ENCODE measurements around the gene TM4SF20. TPM values are rescaled to one million over a fixed set of nuclear protein-coding genes. Genes with fewer than 3 reads are reported as not detected.

The TM4SF20 gene
- total and polyA plus RNA-seq, 10 of the 15 experiments (the other 5 are each of a cell fraction or from before 2014, with no cell fraction given): 0.04 to 0.07 TPM; not detected in 8

GRCh38 chr2:227411320-227411989 is 32.3 kb upstream of the TM4SF20 start (continued):
- TF ChIP-seq RUNX3 (IDR thresholded peaks at IDR 0.05; ENCODE audit: low read length) (peak; percentile 97), CHD1 (IDR thresholded peaks at IDR 0.05; ENCODE audit: low read depth, low read length) (no peak), ZNF274 (IDR thresholded peaks at IDR 0.05; ENCODE audit: insufficient read depth, insufficient read length) (no peak), ZBED1 (IDR thresholded peaks at IDR 0.05; ENCODE audit: borderline replicate concordance) (peak; percentile 87), SREBF1 (IDR thresholded peaks at IDR 0.05; ENCODE audit: low read length) (no peak), BRCA1 (IDR thresholded peaks at IDR 0.05; ENCODE audit: low read depth, low read length) (no peak), EED (IDR thresholded peaks at IDR 0.05; ENCODE audit: low read depth) (peak; percentile 99), MTA2 (IDR thresholded peaks at IDR 0.05; ENCODE audit: low read depth) (peak; percentile 94), ZBTB33 (IDR thresholded peaks at IDR 0.05) (no peak), CREM (IDR thresholded peaks at IDR 0.05; ENCODE audit: low read depth) (peak; percentile 77; the same call in 1 of the 2 replicates), PAX8 (IDR thresholded peaks at IDR 0.05) (no peak), REST (IDR thresholded peaks at IDR 0.05; ENCODE audit: low read depth, low read length) (no peak), GATAD2B (conservative IDR thresholded peaks at IDR 0.05; ENCODE audit: low read depth) (peak; percentile 88), DPF2 (IDR thresholded peaks at IDR 0.05) (peak; percentile 86; the same call in 1 of the 2 replicates), TAF1 (IDR thresholded peaks at IDR 0.05; ENCODE audit: borderline replicate concordance, low read depth, low read length) (no peak), JUNB (IDR thresholded peaks at IDR 0.05) (peak; percentile 66), BACH1 (IDR thresholded peaks at IDR 0.05; ENCODE audit: borderline replicate concordance) (peak; percentile 30; the same call in 1 of the 2 replicates), CUX1 (IDR thresholded peaks at IDR 0.05; ENCODE audit: insufficient replicate concordance, low read depth, low read length) (no peak), BMI1 (IDR thresholded peaks at IDR 0.05; ENCODE audit: borderline replicate concordance) (peak; percentile 58), NR2C2 (IDR thresholded peaks at IDR 0.05; ENCODE audit: borderline replicate concordance, control insufficient read depth, insufficient read length, low read depth) (no peak)
- TF ChIP-seq, protein P1, sequence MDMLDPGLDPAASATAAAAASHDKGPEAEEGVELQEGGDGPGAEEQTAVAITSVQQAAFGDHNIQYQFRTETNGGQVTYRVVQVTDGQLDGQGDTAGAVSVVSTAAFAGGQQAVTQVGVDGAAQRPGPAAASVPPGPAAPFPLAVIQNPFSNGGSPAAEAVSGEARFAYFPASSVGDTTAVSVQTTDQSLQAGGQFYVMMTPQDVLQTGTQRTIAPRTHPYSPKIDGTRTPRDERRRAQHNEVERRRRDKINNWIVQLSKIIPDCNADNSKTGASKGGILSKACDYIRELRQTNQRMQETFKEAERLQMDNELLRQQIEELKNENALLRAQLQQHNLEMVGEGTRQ (IDR thresholded peaks at IDR 0.05; ENCODE audit: borderline replicate concordance, low read depth, low read length): no peak

Data from GM12878 (cell line).